ENCODE measurements around the gene TSPAN15.

GRCh38 chr10:69491611-69492010 lies 40.3 kb downstream of the TSPAN15 start:
- TF ChIP-seq POLR2A (IDR thresholded peaks at IDR 0.05; ENCODE audit: low read depth, low read length), result no peak
- no peak for TF ChIP-seq CTCF (conservative IDR thresholded peaks at IDR 0.05; ENCODE audit: low read depth, low read length)
- TF ChIP-seq FOS (IDR thresholded peaks at IDR 0.05; ENCODE audit: low read depth, low read length), result no peak
- TF ChIP-seq RCOR1 (IDR thresholded peaks at IDR 0.05; ENCODE audit: insufficient replicate concordance, low read length), result no peak
- TF ChIP-seq SMC3 (IDR thresholded peaks at IDR 0.05; ENCODE audit: low read depth, low read length), result no peak
- TF ChIP-seq MAFK (IDR thresholded peaks at IDR 0.05; ENCODE audit: low read depth, low read length), result no peak
- TF ChIP-seq CEBPB (IDR thresholded peaks at IDR 0.05; ENCODE audit: low read depth, low read length), result no peak
- TF ChIP-seq MXI1 (IDR thresholded peaks at IDR 0.05; ENCODE audit: borderline replicate concordance, low read depth, low read length), result no peak
- TF ChIP-seq ELK1 (IDR thresholded peaks at IDR 0.05; ENCODE audit: borderline replicate concordance, low read depth, low read length), result no peak
- TF ChIP-seq MAZ (IDR thresholded peaks at IDR 0.05; ENCODE audit: borderline replicate concordance, low read depth, low read length), result no peak
- TF ChIP-seq USF2 (IDR thresholded peaks at IDR 0.05; ENCODE audit: low read depth, low read length), result no peak
- TF ChIP-seq BHLHE40 (IDR thresholded peaks at IDR 0.05; ENCODE audit: low read depth, low read length), result no peak
